ENCODE measurements around the gene VSTM2B. TPM values are rescaled to one million over a fixed set of nuclear protein-coding genes. Genes with fewer than 3 reads are reported as not detected.

VSTM2B gene
- total and polyA plus RNA-seq, 2 of the 4 experiments (the other 2 are of a cell fraction) = not detected

DNA sequence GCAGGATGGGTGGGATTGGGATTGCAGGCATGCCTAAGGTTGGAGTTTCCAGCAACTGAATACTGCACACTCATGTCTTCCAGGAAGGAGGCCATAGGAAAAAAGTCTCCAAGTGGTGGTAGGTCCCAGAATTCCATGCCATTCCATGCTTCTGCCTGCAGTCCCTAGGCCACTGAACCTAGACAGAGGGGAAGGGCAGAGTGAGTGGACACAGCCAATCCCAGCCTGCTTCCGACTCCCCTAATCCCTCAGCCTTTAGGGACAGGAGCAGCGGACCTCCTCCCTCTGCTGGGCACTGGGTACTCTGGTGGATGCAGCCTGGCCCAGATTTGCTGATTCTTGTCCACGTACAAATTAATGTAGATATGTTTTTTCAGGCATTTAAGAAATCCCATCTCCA lies 17.0 kb downstream of the VSTM2B start:
- CTCF ChIA-PET = no interaction called here
- POLR2A ChIA-PET (ENCODE audit: unreplicated experiment) = no interaction called here

More for the DNA sequence above, 17.0 kb downstream of the VSTM2B start:
- no peak overlapping the region for H3K4me3 ChIP-seq (ENCODE audit: insufficient read depth, low read depth, low read length)
- H2BK120ac ChIP-seq (ENCODE audit: low read depth, low read length) = no peak overlapping the region
- no peaks in the 10 kb centered on the region for H3K36me3 ChIP-seq (ENCODE audit: control insufficient read depth, insufficient read depth, low read length)
- no peak overlapping the region for H4K8ac ChIP-seq (ENCODE audit: low read depth in 2 of 2, low read length in 2 of 2)
- no peak overlapping the region for H3K4me2 ChIP-seq (ENCODE audit: low read depth, low read length)
- H2BK5ac ChIP-seq (ENCODE audit: low read depth, low read length, poor library complexity, severe bottlenecking) = no peak overlapping the region
- H3K27me3 ChIP-seq (ENCODE audit: control insufficient read depth, insufficient read depth, low read length) = no peaks in the 10 kb centered on the region
- no peaks in the 10 kb centered on the region for H3K9me1 ChIP-seq (ENCODE audit: insufficient read depth, low read length)
- no peak overlapping the region for H3K9ac ChIP-seq (ENCODE audit: low read depth, low read length)
- no peak overlapping the region for H3K4ac ChIP-seq (ENCODE audit: low read depth, low read length)
- no peak overlapping the region for H3K14ac ChIP-seq (replicated peaks; ENCODE audit: low read depth, low read length)
- H2BK15ac ChIP-seq (ENCODE audit: low read depth, low read length) = no peak overlapping the region
- no peaks in the 10 kb centered on the region for H4K20me1 ChIP-seq (ENCODE audit: insufficient read depth, low read length)
- no peak overlapping the region for H3K23ac ChIP-seq (ENCODE audit: low read depth, low read length)
- no peaks in the 10 kb centered on the region for H3K9me3 ChIP-seq (ENCODE audit: control insufficient read depth, insufficient read depth, low read length)
- no peak overlapping the region for H2AFZ ChIP-seq (replicated peaks; ENCODE audit: low read length, poor library complexity)
- no peaks in the 10 kb centered on the region for H3K79me1 ChIP-seq (ENCODE audit: low read depth in 1 of 2, low read length in 2 of 2)
- no peak overlapping the region for H2AK9ac ChIP-seq (replicated peaks; ENCODE audit: low read depth, low read length, poor library complexity)
- TF ChIP-seq RCOR1 (IDR thresholded peaks at IDR 0.05; ENCODE audit: insufficient replicate concordance, low read length) (no peak), POLR2A (IDR thresholded peaks at IDR 0.05; ENCODE audit: low read depth, low read length) (no peak), RAD21 (IDR thresholded peaks at IDR 0.05; ENCODE audit: low read length) (no peak), FOS (IDR thresholded peaks at IDR 0.05; ENCODE audit: low read depth, low read length) (no peak), CEBPB (IDR thresholded peaks at IDR 0.05; ENCODE audit: low read depth, low read length) (no peak), BHLHE40 (IDR thresholded peaks at IDR 0.05; ENCODE audit: low read depth, low read length) (no peak), RFX5 (IDR thresholded peaks at IDR 0.05; ENCODE audit: low read depth, low read length) (no peak), MAFK (IDR thresholded peaks at IDR 0.05; ENCODE audit: low read depth, low read length) (no peak), SMC3 (IDR thresholded peaks at IDR 0.05; ENCODE audit: low read depth, low read length) (no peak), NFE2L2 (IDR thresholded peaks at IDR 0.05; ENCODE audit: low read depth, low read length) (no peak), USF2 (IDR thresholded peaks at IDR 0.05; ENCODE audit: low read depth, low read length) (no peak), CHD1 (IDR thresholded peaks at IDR 0.05; ENCODE audit: low read depth, low read length) (no peak), MAZ (IDR thresholded peaks at IDR 0.05; ENCODE audit: borderline replicate concordance, low read depth, low read length) (no peak), MXI1 (IDR thresholded peaks at IDR 0.05; ENCODE audit: borderline replicate concordance, low read depth, low read length) (no peak)
- TF ChIP-seq, protein P1, sequence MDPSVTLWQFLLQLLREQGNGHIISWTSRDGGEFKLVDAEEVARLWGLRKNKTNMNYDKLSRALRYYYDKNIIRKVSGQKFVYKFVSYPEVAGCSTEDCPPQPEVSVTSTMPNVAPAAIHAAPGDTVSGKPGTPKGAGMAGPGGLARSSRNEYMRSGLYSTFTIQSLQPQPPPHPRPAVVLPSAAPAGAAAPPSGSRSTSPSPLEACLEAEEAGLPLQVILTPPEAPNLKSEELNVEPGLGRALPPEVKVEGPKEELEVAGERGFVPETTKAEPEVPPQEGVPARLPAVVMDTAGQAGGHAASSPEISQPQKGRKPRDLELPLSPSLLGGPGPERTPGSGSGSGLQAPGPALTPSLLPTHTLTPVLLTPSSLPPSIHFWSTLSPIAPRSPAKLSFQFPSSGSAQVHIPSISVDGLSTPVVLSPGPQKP (IDR thresholded peaks at IDR 0.05; ENCODE audit: borderline replicate concordance, low read depth, low read length) = no peak
- TF ChIP-seq, protein P2, sequence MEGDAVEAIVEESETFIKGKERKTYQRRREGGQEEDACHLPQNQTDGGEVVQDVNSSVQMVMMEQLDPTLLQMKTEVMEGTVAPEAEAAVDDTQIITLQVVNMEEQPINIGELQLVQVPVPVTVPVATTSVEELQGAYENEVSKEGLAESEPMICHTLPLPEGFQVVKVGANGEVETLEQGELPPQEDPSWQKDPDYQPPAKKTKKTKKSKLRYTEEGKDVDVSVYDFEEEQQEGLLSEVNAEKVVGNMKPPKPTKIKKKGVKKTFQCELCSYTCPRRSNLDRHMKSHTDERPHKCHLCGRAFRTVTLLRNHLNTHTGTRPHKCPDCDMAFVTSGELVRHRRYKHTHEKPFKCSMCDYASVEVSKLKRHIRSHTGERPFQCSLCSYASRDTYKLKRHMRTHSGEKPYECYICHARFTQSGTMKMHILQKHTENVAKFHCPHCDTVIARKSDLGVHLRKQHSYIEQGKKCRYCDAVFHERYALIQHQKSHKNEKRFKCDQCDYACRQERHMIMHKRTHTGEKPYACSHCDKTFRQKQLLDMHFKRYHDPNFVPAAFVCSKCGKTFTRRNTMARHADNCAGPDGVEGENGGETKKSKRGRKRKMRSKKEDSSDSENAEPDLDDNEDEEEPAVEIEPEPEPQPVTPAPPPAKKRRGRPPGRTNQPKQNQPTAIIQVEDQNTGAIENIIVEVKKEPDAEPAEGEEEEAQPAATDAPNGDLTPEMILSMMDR (conservative IDR thresholded peaks at IDR 0.05; ENCODE audit: low read depth, low read length) = no peak
- H4K91ac ChIP-seq (ENCODE audit: insufficient read depth, low read depth, low read length) = no peak overlapping the region
- no peaks in the 10 kb centered on the region for H3K4me1 ChIP-seq (ENCODE audit: control insufficient read depth, insufficient read depth, low read length)
- H3K18ac ChIP-seq (ENCODE audit: low read depth, low read length) = no peak overlapping the region
- in situ Hi-C loops (cut with MboI; ENCODE audit: low sequenced_read_pairs) = no loop called here
- no peak for ATAC-seq (ENCODE audit: low read depth)
- no peak overlapping the region for H2BK20ac ChIP-seq (ENCODE audit: low read depth, low read length)
- BruUV-seq (replicated peaks) = no TSS peak
- H3K27ac ChIP-seq (ENCODE audit: insufficient read depth, low read length) = no peak overlapping the region
- whole genome bisulfite sequencing, 2 experiments (ENCODE audit: extremely low coverage in 2 of 2, insufficient read length in 1 of 2) = no CpG with 5 or more reads among the region's 3 CpGs
- intact Hi-C loops (cut with micrococcal nuclease) = no loop called here
- H3K56ac ChIP-seq (ENCODE audit: extremely low read depth, insufficient read depth, low read length) = no peak overlapping the region
- no peak for DNase-seq
- dilution Hi-C loops (cut with HindIII; ENCODE audit: low sequenced_read_pairs, unreplicated experiment) = no loop called here
- H4K5ac ChIP-seq (ENCODE audit: low read depth, low read length) = no peak overlapping the region
- no peak overlapping the region for H2AK5ac ChIP-seq (ENCODE audit: low read depth, low read length)

Measured in IMR-90 (cell line).